Naive thymus-derived CD4-positive, alpha-beta T cell (primary cell): ENCODE data around the gene PLPP4. TPM values are rescaled to one million over a fixed set of nuclear protein-coding genes. Genes with fewer than 3 reads are reported as not detected.

Experiments used
- ATAC-seq: fragments of 150-1000 bp; cut with Tn5 transposase; 2 replicates; pipeline ENCODE4 v1.10.0; 2021; ENCODE audit warnings: mild to moderate bottlenecking, moderate library complexity
- CTCF ChIA-PET: fragments of 350-600 bp; sonication (Branson Sonifier 250); formaldehyde crosslinking; loops from one replicate; lab custom pipeline; 2021; ENCODE audit warnings: antibody characterized with exemption; lab: Charles Lee
- POLR2A ChIA-PET: fragments of 350-600 bp; sonication (Branson Sonifier 250); formaldehyde crosslinking; loops from one replicate; lab custom pipeline; 2021; ENCODE audit warnings: antibody characterized with exemption, inconsistent platforms; lab: Charles Lee
- DNase-seq, 9 donors: peaks; one replicate each; pipeline versions ENCODE4 v3.0.0 to v3.0.0-alpha.2; 2020 to 2022; ENCODE audit warnings: mixed read lengths in 1 of 9
- H3K27ac ChIP-seq: one replicate; pipeline ENCODE4 v1.7.0; 2013; ENCODE audit warnings: mild to moderate bottlenecking, low read depth, low read length, moderate library complexity
- H3K27me3 ChIP-seq, 2 donors: one replicate each; pipeline ENCODE4 v1.7.0; 2013; ENCODE audit warnings: low read length in 2 of 2, mild to moderate bottlenecking in 2 of 2, moderate library complexity in 2 of 2; ENCODE audit not compliant: control insufficient read depth in 2 of 2, insufficient read depth in 2 of 2
- H3K36me3 ChIP-seq, 3 experiments: 1 replicate in 2 of 3; 2 replicates in 1 of 3; pipeline ENCODE4 v1.7.0; 2013; ENCODE audit warnings: low read length in 3 of 3, mild to moderate bottlenecking in 3 of 3, moderate library complexity in 1 of 3; ENCODE audit not compliant: insufficient read depth in 3 of 3, control insufficient read depth in 2 of 3
- H3K4me1 ChIP-seq, 2 donors: one replicate each; pipeline ENCODE4 v1.7.0; 2013; ENCODE audit warnings: low read length in 2 of 2, mild to moderate bottlenecking in 2 of 2, moderate library complexity in 1 of 2; ENCODE audit not compliant: control insufficient read depth in 2 of 2, insufficient read depth in 2 of 2
- H3K4me3 ChIP-seq: 2 replicates; pipeline ENCODE4 v1.7.0; 2013; ENCODE audit warnings: mild to moderate bottlenecking, low read length
- H3K9me3 ChIP-seq, 3 experiments: 1 replicate in 2 of 3; 2 replicates in 1 of 3; pipeline ENCODE4 v1.7.0; 2013; ENCODE audit warnings: low read length in 3 of 3; ENCODE audit not compliant: control insufficient read depth in 2 of 3
- H3K27ac Mint-ChIP-seq, 9 donors: one replicate each; pipeline ENCODE4 v1.8.0; 2020 to 2022; ENCODE audit warnings: mixed read lengths in 9 of 9, mild to moderate bottlenecking in 8 of 9, moderate library complexity in 5 of 9, inconsistent platforms in 2 of 9
- H3K27me3 Mint-ChIP-seq, 5 donors: one replicate each; pipeline ENCODE4 v1.8.0; 2021 to 2022; ENCODE audit warnings: mixed read lengths in 5 of 5, mild to moderate bottlenecking in 1 of 5
- H3K36me3 Mint-ChIP-seq, 5 donors: one replicate each; pipeline ENCODE4 v1.8.0; 2020 to 2022; ENCODE audit warnings: mixed read lengths in 5 of 5, mild to moderate bottlenecking in 3 of 5, inconsistent platforms in 1 of 5
- H3K4me1 Mint-ChIP-seq, 7 donors: one replicate each; pipeline ENCODE4 v1.8.0; 2020 to 2022; ENCODE audit warnings: mixed read lengths in 7 of 7, mild to moderate bottlenecking in 3 of 7, inconsistent platforms in 1 of 7
- H3K4me3 Mint-ChIP-seq, 10 donors: one replicate each; pipeline ENCODE4 v1.8.0; 2020 to 2022; ENCODE audit warnings: mild to moderate bottlenecking in 10 of 10, mixed read lengths in 10 of 10, moderate library complexity in 6 of 10, inconsistent platforms in 2 of 10
- H3K9me3 Mint-ChIP-seq, 11 donors: one replicate each; pipeline ENCODE4 v1.8.0; 2020 to 2022; ENCODE audit warnings: mixed read lengths in 11 of 11, mild to moderate bottlenecking in 4 of 11, inconsistent platforms in 1 of 11, moderate library complexity in 1 of 11
- intact Hi-C, 2 donors: fragments of 100-400 bp; cut with micrococcal nuclease; formaldehyde crosslinking; loops; one replicate each; pipeline ENCODE4 v1.15.1; 2023
- polyA plus RNA-seq, 2 donors: library from polyadenylated mRNA; unstranded; fragments of 300-500 nt; fragmentation: Illumina TruSeq; gene quantifications; one replicate each; pipeline ENCODE4 v1.2.3, GENCODE V29; 2021
- total RNA-seq, 6 experiments: library from RNA in 5 of 6; stranded (reverse) in 5 of 6; gene quantifications; 1 replicate in 5 of 6; 2 replicates in 1 of 6; pipeline ENCODE4 v1.2.3 and lab custom pipeline; 2021 to 2026

PLPP4 gene
- total and polyA plus RNA-seq, 7 experiments from 2014 or later: not detected

DNA sequence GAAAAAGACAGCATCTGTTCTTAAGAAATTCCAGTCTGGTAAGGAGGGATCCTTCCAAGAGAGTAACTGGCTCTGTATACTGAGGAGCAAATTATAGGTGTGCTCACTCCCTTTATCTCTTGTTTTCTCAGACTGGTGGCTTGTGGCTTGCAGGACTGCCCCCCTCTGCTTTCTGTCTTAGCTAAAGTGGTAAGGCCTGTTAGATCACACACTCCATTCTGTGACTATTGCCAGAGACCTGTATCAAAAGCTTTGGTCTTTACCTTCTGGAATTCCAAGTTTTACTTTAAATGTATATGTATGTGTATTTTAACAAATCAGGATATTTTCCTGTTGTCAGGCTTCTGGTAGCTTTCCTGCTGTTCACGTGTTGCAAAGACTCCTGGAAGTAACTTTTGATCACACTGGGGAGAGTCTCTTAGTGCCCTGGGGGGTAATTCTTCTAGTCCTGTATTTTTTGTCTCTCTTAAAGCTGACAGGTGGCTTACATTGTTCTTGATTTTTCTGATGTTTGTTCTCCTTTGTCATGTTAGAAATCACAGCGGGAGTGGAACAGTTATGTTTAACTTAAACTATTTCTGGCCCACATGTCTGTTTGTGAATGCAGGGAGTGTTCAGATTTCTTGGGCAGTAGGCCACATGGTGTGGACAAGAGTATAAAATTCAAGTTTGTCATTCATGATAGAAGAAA, 99.0 kb downstream of the PLPP4 start:
- Histone ChIP-seq H3K36me3 (no peaks in the 10 kb centered on the region), H3K4me1 (no peaks in the 10 kb centered on the region), H3K27me3 (no peaks in the 10 kb centered on the region), H3K4me3 (no peak overlapping the region), H3K9me3 (peaks cover 0 to 11% (median 0%) of the 10 kb centered on the region in 3 experiments), H3K27ac (no peak overlapping the region)
- POLR2A ChIA-PET: no interaction called here
- CTCF ChIA-PET: no interaction called here
- DNase-seq (no peak), ATAC-seq (no peak)
- Mint-ChIP-seq H3K9me3 (peaks cover 0 to 20% (median 10%) of the 10 kb centered on the region in 11 donors), H3K4me3 (no peak overlapping the region), H3K4me1 (no peaks in the 10 kb centered on the region), H3K27me3 (peaks cover 0 to 4% (median 0%) of the 10 kb centered on the region in 5 donors), H3K36me3 (no peaks in the 10 kb centered on the region), H3K27ac (no peak overlapping the region)
- intact Hi-C loops: no loop called here

DNA sequence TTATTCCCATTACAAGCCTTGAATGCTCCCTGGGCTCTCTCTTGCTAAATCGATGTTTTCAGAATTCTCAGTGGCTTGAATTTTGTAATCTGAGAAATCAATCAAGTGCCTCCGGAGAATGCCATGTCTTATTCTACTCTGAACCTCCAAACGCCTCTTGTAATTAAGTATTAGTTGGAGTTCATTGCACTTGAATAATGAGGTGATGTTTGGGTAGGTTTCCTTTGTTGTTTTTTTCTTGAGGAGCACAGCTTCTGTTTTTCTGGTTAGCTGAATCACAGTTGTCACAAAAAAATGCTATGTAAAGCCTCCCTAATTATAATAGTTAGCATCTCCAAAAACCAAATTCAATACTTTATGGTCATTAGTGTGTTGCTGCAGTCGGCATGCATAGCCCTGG, 100.3 kb downstream of the PLPP4 start:
- Mint-ChIP-seq H3K27me3 (peaks cover 0 to 4% (median 0%) of the 10 kb centered on the region in 5 donors), H3K9me3 (peaks cover 0 to 20% (median 10%) of the 10 kb centered on the region in 11 donors), H3K4me1 (no peaks in the 10 kb centered on the region), H3K36me3 (no peaks in the 10 kb centered on the region), H3K27ac (no peak overlapping the region), H3K4me3 (no peak overlapping the region)
- H3K27ac ChIP-seq: no peak overlapping the region
- POLR2A ChIA-PET: no interaction called here
- H3K4me3 ChIP-seq: no peak overlapping the region
- intact Hi-C loops: no loop called here
- no peaks in the 10 kb centered on the region for H3K36me3 ChIP-seq
- peaks cover 0 to 11% (median 0%) of the 10 kb centered on the region in 3 experiments for H3K9me3 ChIP-seq
- H3K4me1 ChIP-seq: no peaks in the 10 kb centered on the region
- DNase-seq: no peak
- CTCF ChIA-PET: no interaction called here
- ATAC-seq: no peak
- no peaks in the 10 kb centered on the region for H3K27me3 ChIP-seq

DNA sequence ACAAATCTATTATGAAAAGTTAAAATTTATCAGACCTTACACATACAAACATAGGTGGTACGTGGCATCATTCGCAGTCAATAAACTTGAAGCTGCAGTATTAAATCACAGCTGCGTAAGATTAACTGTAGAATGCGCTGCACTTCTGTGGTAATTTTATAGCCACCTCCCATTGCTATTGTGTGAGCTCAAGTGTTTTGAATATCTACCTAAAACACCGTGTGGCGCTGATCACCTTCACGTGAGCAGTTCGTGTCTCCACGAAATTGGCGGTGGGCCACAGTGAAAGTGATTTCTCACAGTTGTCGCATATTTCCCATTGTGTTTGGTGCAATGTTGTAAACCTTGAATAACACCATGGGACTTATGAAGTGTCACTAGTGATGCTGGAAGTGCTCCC, 102.8 kb downstream of the PLPP4 start:
- H3K36me3 Mint-ChIP-seq: no peaks in the 10 kb centered on the region
- H3K27ac Mint-ChIP-seq: no peak overlapping the region
- no peak for ATAC-seq
- H3K27me3 Mint-ChIP-seq: peaks cover 0 to 4% (median 0%) of the 10 kb centered on the region in 5 donors
- intact Hi-C loops: no loop called here
- Histone ChIP-seq H3K4me3 (no peak overlapping the region), H3K27ac (no peak overlapping the region), H3K9me3 (no peaks in the 10 kb centered on the region), H3K4me1 (no peaks in the 10 kb centered on the region), H3K27me3 (no peaks in the 10 kb centered on the region), H3K36me3 (no peaks in the 10 kb centered on the region)
- no peak overlapping the region for H3K4me3 Mint-ChIP-seq
- POLR2A ChIA-PET: no interaction called here
- CTCF ChIA-PET: no interaction called here
- no peak for DNase-seq
- H3K9me3 Mint-ChIP-seq: peaks cover 0 to 5% (median 0%) of the 10 kb centered on the region in 11 donors
- H3K4me1 Mint-ChIP-seq: no peaks in the 10 kb centered on the region

DNA sequence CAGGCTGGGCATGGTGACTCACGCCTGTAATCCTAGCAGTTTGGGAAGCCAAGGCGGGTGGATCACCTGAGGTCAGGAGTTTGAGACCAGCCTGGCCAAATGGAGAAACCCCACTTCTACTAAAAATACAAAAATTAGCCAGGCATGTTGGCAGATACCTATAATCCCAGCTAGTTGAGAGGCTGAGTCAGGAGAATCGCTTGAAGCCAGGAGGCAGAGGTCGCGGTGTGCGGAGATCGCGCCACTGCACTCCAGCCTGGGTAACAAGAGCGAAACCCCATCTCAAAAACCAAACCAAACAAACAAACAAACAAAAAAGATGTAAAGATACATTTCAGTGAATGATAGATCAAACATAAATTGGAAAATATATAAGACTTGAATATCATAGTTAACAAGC, 105.9 kb downstream of the PLPP4 start:
- DNase-seq (no peak), ATAC-seq (no peak)
- Histone ChIP-seq H3K27me3 (no peaks in the 10 kb centered on the region), H3K27ac (no peak overlapping the region), H3K9me3 (no peaks in the 10 kb centered on the region), H3K4me1 (no peaks in the 10 kb centered on the region), H3K36me3 (no peaks in the 10 kb centered on the region), H3K4me3 (no peak overlapping the region)
- H3K27me3 Mint-ChIP-seq: peaks cover 0 to 10% (median 4%) of the 10 kb centered on the region in 5 donors
- no peak overlapping the region for H3K27ac Mint-ChIP-seq
- CTCF ChIA-PET: interaction anchor here (0.5 kb wide), 1 partner anchor 11 kb away, joined by 3 read pairs; no protein-coding TSS in a partner anchor
- H3K4me1 Mint-ChIP-seq: no peaks in the 10 kb centered on the region
- no peaks in the 10 kb centered on the region for H3K9me3 Mint-ChIP-seq
- no peak overlapping the region for H3K4me3 Mint-ChIP-seq
- POLR2A ChIA-PET: no interaction called here
- intact Hi-C loops: no loop called here
- no peaks in the 10 kb centered on the region for H3K36me3 Mint-ChIP-seq

DNA sequence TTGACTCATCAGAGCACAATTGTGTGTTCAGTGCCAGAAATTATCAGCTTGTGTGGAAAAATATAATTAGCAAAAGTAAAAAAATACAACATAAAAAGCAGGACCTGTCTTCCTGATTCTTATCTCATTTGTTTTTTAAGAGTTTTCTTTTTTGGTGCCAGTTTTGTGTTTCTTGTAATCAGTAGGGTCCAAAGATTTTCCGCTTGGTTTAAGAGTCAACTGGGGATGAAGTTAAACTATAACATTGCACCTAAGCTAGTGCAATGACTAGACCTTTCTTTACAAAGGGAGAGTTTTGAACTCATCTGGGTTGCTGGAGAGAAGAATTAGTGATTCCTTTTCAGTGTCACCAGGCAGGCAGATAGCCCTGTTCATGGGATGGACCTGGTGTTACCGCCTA, 113.4 kb downstream of the PLPP4 start:
- POLR2A ChIA-PET: no interaction called here
- DNase-seq (no peak), ATAC-seq (no peak)
- Histone ChIP-seq H3K9me3 (no peaks in the 10 kb centered on the region), H3K36me3 (no peaks in the 10 kb centered on the region), H3K4me3 (no peak overlapping the region), H3K4me1 (no peaks in the 10 kb centered on the region), H3K27me3 (no peaks in the 10 kb centered on the region), H3K27ac (no peak overlapping the region)
- Mint-ChIP-seq H3K9me3 (peaks cover 0 to 1% (median 0%) of the 10 kb centered on the region in 11 donors), H3K4me3 (no peak overlapping the region), H3K4me1 (no peaks in the 10 kb centered on the region), H3K36me3 (no peaks in the 10 kb centered on the region), H3K27ac (no peak overlapping the region), H3K27me3 (peaks cover 0 to 13% (median 4%) of the 10 kb centered on the region in 5 donors)
- intact Hi-C loops: no loop called here
- CTCF ChIA-PET: no interaction called here

DNA sequence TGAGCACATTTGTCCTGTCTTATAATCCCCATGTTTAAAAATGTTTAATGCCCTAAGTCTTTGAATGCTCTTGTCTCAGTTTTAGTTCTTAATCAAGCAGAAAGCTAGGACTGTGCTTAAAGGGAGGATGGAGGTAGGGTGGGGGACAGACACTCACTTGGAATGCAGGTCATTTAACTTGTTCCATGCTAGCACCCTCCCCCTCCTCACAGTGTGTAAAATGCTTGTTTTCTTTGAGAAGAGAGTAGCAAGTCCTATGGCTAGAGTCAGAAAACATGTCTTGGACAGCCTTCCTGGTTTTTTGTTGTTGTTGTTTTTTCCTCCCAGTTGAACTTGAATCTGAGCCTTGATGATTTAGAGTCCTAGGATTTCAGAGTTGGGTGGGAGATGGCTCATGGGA, 114.2 kb downstream of the PLPP4 start:
- H3K4me1 Mint-ChIP-seq: no peaks in the 10 kb centered on the region
- POLR2A ChIA-PET: no interaction called here

DNA sequence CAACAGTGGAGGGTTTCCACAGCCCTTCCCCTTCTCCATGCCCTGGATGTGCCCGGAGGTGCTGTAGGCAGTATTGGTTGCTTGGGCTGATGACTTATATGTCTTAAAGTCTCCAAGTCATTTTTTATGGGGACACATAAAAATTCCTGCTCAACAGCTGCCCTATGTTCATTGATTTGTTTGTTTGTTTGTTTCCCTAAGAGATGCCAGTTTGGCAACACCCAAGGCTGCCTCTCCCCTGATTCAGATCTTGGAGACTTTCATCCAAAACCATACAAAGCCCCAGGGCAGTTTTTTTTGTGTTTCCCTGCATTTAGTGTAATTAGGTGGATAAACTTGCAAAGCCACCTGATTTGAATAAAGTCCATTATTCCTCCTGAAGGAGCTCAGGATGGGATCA, 115.3 kb downstream of the PLPP4 start:
- no peaks in the 10 kb centered on the region for H3K4me1 Mint-ChIP-seq
- DNase-seq: no peak
- ChIA-PET POLR2A (no interaction called here), CTCF (no interaction called here)
- H3K4me3 Mint-ChIP-seq: no peak overlapping the region
- H3K9me3 Mint-ChIP-seq: peaks cover 0 to 4% (median 0%) of the 10 kb centered on the region in 11 donors
- H3K27ac ChIP-seq: no peak overlapping the region
- H3K27me3 Mint-ChIP-seq: peaks cover 0 to 7% (median 2%) of the 10 kb centered on the region in 5 donors
- H3K27me3 ChIP-seq: no peaks in the 10 kb centered on the region
- H3K36me3 ChIP-seq: no peaks in the 10 kb centered on the region
- no peak for ATAC-seq
- no peaks in the 10 kb centered on the region for H3K9me3 ChIP-seq
- H3K4me3 ChIP-seq: no peak overlapping the region
- H3K27ac Mint-ChIP-seq: no peak overlapping the region
- intact Hi-C loops: no loop called here
- H3K4me1 ChIP-seq: no peaks in the 10 kb centered on the region
- H3K36me3 Mint-ChIP-seq: no peaks in the 10 kb centered on the region

More for the DNA sequence above, 114.2 kb downstream of the PLPP4 start:
- Mint-ChIP-seq H3K36me3 (no peaks in the 10 kb centered on the region), H3K27ac (no peak overlapping the region), H3K9me3 (peaks cover 0 to 2% (median 0%) of the 10 kb centered on the region in 11 donors), H3K27me3 (peaks cover 0 to 13% (median 4%) of the 10 kb centered on the region in 5 donors), H3K4me3 (no peak overlapping the region)
- DNase-seq: no peak
- Histone ChIP-seq H3K27me3 (no peaks in the 10 kb centered on the region), H3K27ac (no peak overlapping the region), H3K4me1 (no peaks in the 10 kb centered on the region), H3K4me3 (no peak overlapping the region), H3K36me3 (no peaks in the 10 kb centered on the region), H3K9me3 (no peaks in the 10 kb centered on the region)
- ATAC-seq: no peak
- CTCF ChIA-PET: no interaction called here
- intact Hi-C loops: no loop called here
